GM18520 (cell line): ENCODE data around the gene SPATA12.
A peak's percentile ranks its signal among the peaks of the same experiment; 100 is the strongest.

Experiments
- ATAC-seq: cut with Tn5 transposase; IDR thresholded peaks from one replicate; pipeline ENCODE4 v1.9.1; 2021; ENCODE audit not compliant: unreplicated experiment

SPATA12 gene

GRCh38 chr3:57052662-57053061, 7.8 kb upstream of the SPATA12 start:
- ATAC-seq, result no peak

- ATAC-seq, result no peak
Observed at GRCh38 chr3:57053122-57053521, 7.3 kb upstream of the SPATA12 start.

- no peak for ATAC-seq
Observed at GRCh38 chr3:57057351-57057750, 3.1 kb upstream of the SPATA12 start.

- ATAC-seq, result no peak
Observed at GRCh38 chr3:57059411-57059810, 1.1 kb upstream of the SPATA12 start.

- ATAC-seq, result no peak
Observed at GRCh38 chr3:57061556-57061955, 1.1 kb downstream of the SPATA12 start.

- no peak for ATAC-seq
Observed at GRCh38 chr3:57062101-57062631, 1.7 kb downstream of the SPATA12 start.

- no peak for ATAC-seq
Observed at GRCh38 chr3:57063032-57063431, 2.6 kb downstream of the SPATA12 start.

GRCh38 chr3:57064001-57064400, 3.5 kb downstream of the SPATA12 start:
- no peak for ATAC-seq

- ATAC-seq, result no peak
Observed at GRCh38 chr3:57064572-57064971, 4.1 kb downstream of the SPATA12 start.

GRCh38 chr3:57065588-57065987, 5.1 kb downstream of the SPATA12 start:
- no peak for ATAC-seq

- no peak for ATAC-seq
Observed at GRCh38 chr3:57066471-57066870, 6.0 kb downstream of the SPATA12 start.

- peak; percentile 96 for ATAC-seq
Observed at GRCh38 chr3:57068437-57069089, 8.1 kb downstream of the SPATA12 start.

GRCh38 chr3:57069503-57069902, 9.0 kb downstream of the SPATA12 start:
- no peak for ATAC-seq

GRCh38 chr3:57073628-57074027, 13.2 kb downstream of the SPATA12 start:
- ATAC-seq, result no peak

GRCh38 chr3:57074135-57074534, 13.7 kb downstream of the SPATA12 start:
- ATAC-seq, result no peak

- ATAC-seq, result no peak
Observed at GRCh38 chr3:57076422-57076951, 16.0 kb downstream of the SPATA12 start.

- ATAC-seq, result no peak
Observed at GRCh38 chr3:57077630-57078343, 17.3 kb downstream of the SPATA12 start.

GRCh38 chr3:57078344-57078634, 17.8 kb downstream of the SPATA12 start:
- ATAC-seq, result no peak

GRCh38 chr3:57078635-57079473, 18.4 kb downstream of the SPATA12 start:
- ATAC-seq, result no peak

GRCh38 chr3:57079474-57079831, 19.0 kb downstream of the SPATA12 start:
- ATAC-seq, result no peak

GRCh38 chr3:57080171-57080570, 19.7 kb downstream of the SPATA12 start:
- ATAC-seq, result no peak

- ATAC-seq, result no peak
Observed at GRCh38 chr3:57081173-57081572, 20.7 kb downstream of the SPATA12 start.
